ENCODE results near the gene NF1. TPM values are rescaled to one million over a fixed set of nuclear protein-coding genes. Genes with fewer than 3 reads are reported as not detected.

NF1 gene
- total RNA-seq, 1 experiment from 2014 or later: 62.4 TPM

DNA sequence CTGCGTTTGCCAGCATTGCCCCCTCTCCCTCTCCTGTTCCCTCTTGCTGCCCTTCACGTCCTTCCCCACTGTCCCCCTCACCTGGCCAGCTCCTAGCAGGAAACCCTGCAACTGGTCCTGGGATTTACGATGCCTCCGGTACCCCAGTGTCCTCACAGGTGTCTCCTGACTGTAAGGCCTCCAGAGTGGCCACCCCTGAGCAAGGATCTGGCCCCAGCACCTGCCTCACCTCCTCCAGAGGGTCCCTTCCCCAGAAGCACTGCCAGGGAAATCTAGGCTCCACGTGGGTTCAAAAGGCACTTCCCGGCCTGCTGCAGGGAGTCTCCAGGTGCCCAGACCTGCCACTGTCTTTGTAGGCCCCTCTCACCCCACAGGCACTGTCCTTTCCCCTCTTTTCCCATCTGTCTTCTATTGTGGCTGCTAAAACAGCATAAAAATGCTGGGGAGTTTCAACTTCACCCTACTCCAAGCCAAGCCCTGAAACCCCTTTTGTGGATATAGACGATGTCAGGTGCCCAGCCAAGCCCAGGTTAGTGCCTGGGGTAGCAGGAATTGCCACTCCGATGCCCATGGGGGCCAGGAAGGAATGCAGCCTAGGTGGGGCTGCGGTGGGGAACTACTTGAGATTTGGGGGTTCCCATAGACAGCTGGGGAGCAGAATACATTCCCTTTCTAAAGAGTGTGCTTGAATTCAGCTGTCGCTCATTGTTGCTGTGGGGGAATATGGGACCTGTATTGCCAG is 322.4 kb downstream of the NF1 start:
- Mint-ChIP-seq H3K9me3 (ENCODE audit: unreplicated experiment) (no peaks in the 10 kb centered on the region), H3K4me3 (ENCODE audit: unreplicated experiment) (no peak overlapping the region), H3K27me3 (ENCODE audit: insufficient read depth, unreplicated experiment) (no peaks in the 10 kb centered on the region), H3K4me1 (ENCODE audit: low read depth, unreplicated experiment) (no peaks in the 10 kb centered on the region), H3K27ac (ENCODE audit: unreplicated experiment) (no peak overlapping the region), H3K36me3 (ENCODE audit: insufficient read depth, unreplicated experiment) (no peaks in the 10 kb centered on the region)
- Histone ChIP-seq H3K4me3 (ENCODE audit: low read depth, low read length) (no peak overlapping the region), H3K36me3 (ENCODE audit: control insufficient read depth, insufficient read depth, low read length) (no peaks in the 10 kb centered on the region), H3K4me1 (no peaks in the 10 kb centered on the region), H3K27me3 (replicated peaks; ENCODE audit: control insufficient read depth, insufficient read depth, low read length) (no peaks in the 10 kb centered on the region), H3K9me3 (no peaks in the 10 kb centered on the region; the same call in 1 of the 2 replicates)
- POLR2A ChIA-PET: no interaction called here
- peak in 1 of 2 experiments; percentile 20 for DNase-seq
- intact Hi-C loops (cut with micrococcal nuclease; ENCODE audit: unreplicated experiment): no loop called here
- CTCF ChIA-PET: no interaction called here
- no TSS peak for BruUV-seq (replicated peaks)
- TF ChIP-seq, protein P1, sequence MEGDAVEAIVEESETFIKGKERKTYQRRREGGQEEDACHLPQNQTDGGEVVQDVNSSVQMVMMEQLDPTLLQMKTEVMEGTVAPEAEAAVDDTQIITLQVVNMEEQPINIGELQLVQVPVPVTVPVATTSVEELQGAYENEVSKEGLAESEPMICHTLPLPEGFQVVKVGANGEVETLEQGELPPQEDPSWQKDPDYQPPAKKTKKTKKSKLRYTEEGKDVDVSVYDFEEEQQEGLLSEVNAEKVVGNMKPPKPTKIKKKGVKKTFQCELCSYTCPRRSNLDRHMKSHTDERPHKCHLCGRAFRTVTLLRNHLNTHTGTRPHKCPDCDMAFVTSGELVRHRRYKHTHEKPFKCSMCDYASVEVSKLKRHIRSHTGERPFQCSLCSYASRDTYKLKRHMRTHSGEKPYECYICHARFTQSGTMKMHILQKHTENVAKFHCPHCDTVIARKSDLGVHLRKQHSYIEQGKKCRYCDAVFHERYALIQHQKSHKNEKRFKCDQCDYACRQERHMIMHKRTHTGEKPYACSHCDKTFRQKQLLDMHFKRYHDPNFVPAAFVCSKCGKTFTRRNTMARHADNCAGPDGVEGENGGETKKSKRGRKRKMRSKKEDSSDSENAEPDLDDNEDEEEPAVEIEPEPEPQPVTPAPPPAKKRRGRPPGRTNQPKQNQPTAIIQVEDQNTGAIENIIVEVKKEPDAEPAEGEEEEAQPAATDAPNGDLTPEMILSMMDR (IDR thresholded peaks at IDR 0.05; ENCODE audit: insufficient read depth in 1 of 2, low read depth in 1 of 2, low read length in 1 of 2, severe bottlenecking in 1 of 2, unreplicated experiment in 1 of 2): no peak

DNA sequence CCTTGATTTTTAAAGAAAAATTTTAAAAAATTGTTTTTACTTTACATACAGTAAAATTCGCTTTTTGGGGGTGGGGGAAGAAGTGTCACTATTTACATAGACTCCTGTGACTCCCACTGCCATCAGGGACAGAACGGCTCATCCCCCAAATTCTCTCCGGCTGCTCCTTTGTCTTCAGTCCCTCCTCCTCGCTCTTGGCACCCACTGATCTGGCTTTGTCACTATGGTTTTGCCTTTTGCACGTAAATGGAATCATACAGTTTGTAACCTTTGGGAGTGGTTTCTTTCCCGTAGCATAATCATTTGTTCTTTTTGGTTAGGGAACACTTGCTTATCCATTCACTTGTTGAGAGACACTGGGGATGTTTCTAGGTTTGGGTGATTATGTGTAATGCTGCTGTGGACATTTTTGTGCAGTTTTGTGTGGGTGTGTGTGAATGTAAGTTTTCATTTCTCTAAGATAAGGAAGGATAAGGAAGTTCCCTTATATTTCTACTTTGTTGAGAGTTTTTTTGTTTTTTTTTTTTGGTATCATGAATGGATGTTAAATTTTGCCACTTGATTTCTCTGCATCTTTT is 324.1 kb downstream of the NF1 start:
- Mint-ChIP-seq H3K4me3 (ENCODE audit: unreplicated experiment) (no peak overlapping the region), H3K27me3 (ENCODE audit: insufficient read depth, unreplicated experiment) (no peaks in the 10 kb centered on the region), H3K4me1 (ENCODE audit: low read depth, unreplicated experiment) (no peaks in the 10 kb centered on the region), H3K9me3 (ENCODE audit: unreplicated experiment) (no peaks in the 10 kb centered on the region), H3K27ac (ENCODE audit: unreplicated experiment) (no peak overlapping the region), H3K36me3 (ENCODE audit: insufficient read depth, unreplicated experiment) (no peaks in the 10 kb centered on the region)
- H3K4me3 ChIP-seq (ENCODE audit: low read depth, low read length): no peak overlapping the region
- no peaks in the 10 kb centered on the region for H3K4me1 ChIP-seq
- TF ChIP-seq, protein P1 (IDR thresholded peaks at IDR 0.05; ENCODE audit: insufficient read depth in 1 of 2, low read depth in 1 of 2, low read length in 1 of 2, severe bottlenecking in 1 of 2, unreplicated experiment in 1 of 2): no peak
- ChIA-PET POLR2A (no interaction called here), CTCF (no interaction called here)
- intact Hi-C loops (cut with micrococcal nuclease; ENCODE audit: unreplicated experiment): no loop called here
- BruUV-seq (replicated peaks): no TSS peak
- DNase-seq: no peak
- H3K36me3 ChIP-seq (ENCODE audit: control insufficient read depth, insufficient read depth, low read length): no peaks in the 10 kb centered on the region
- H3K9me3 ChIP-seq: no peaks in the 10 kb centered on the region; the same call in 1 of the 2 replicates
- H3K27me3 ChIP-seq (replicated peaks; ENCODE audit: control insufficient read depth, insufficient read depth, low read length): no peaks in the 10 kb centered on the region

DNA sequence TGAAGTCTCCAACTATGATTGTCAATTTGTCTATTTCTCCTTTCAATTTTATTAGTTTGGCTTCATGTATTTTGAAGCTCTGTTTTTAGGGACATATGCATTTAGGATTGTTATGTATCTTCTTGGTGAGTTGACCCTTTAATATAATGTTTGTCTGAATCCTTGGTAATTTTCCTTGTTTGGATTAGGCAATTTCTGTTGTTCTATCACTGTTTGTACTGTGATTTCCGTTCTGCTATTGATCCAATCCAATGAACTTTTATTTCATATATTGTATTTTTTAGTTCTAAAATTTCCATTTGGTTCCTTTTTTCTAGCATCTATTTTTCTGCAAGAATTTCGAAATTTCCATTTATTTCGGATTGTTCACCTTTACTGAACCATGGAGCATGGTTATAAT is 327.7 kb downstream of the NF1 start:
- Histone ChIP-seq H3K36me3 (ENCODE audit: control insufficient read depth, insufficient read depth, low read length) (no peaks in the 10 kb centered on the region), H3K27me3 (replicated peaks; ENCODE audit: control insufficient read depth, insufficient read depth, low read length) (no peaks in the 10 kb centered on the region), H3K4me1 (peaks cover 13% of the 10 kb centered on the region), H3K9me3 (no peaks in the 10 kb centered on the region; the same call in 1 of the 2 replicates), H3K4me3 (ENCODE audit: low read depth, low read length) (no peak overlapping the region)
- ChIA-PET CTCF (no interaction called here), POLR2A (no interaction called here)
- H3K4me1 Mint-ChIP-seq (ENCODE audit: low read depth, unreplicated experiment): peaks cover 12% of the 10 kb centered on the region
- H3K4me3 Mint-ChIP-seq (ENCODE audit: unreplicated experiment): no peak overlapping the region
- TF ChIP-seq, protein P1 (IDR thresholded peaks at IDR 0.05; ENCODE audit: insufficient read depth in 1 of 2, low read depth in 1 of 2, low read length in 1 of 2, severe bottlenecking in 1 of 2, unreplicated experiment in 1 of 2): no peak
- H3K36me3 Mint-ChIP-seq (ENCODE audit: insufficient read depth, unreplicated experiment): peaks cover 5% of the 10 kb centered on the region
- H3K27me3 Mint-ChIP-seq (ENCODE audit: insufficient read depth, unreplicated experiment): no peaks in the 10 kb centered on the region
- intact Hi-C loops (cut with micrococcal nuclease; ENCODE audit: unreplicated experiment): no loop called here
- no TSS peak for BruUV-seq (replicated peaks)
- DNase-seq: no peak
- H3K27ac Mint-ChIP-seq (ENCODE audit: unreplicated experiment): no peak overlapping the region
- no peaks in the 10 kb centered on the region for H3K9me3 Mint-ChIP-seq (ENCODE audit: unreplicated experiment)

Data from Caco-2 (cell line).